CD1c-positive myeloid dendritic cell (primary cell): ENCODE measurements around the gene CDK19.
"Not testable (repeated sequence)": the region's sequence is repeated elsewhere in the genome, so short reads cannot be mapped to it uniquely, and the experiment has no call there.

Experiments used
- DNase-seq: peaks from one replicate; pipeline ENCODE4 v3.0.0-alpha.2; 2016; ENCODE audit errors: extremely low spot score

CDK19 gene

DNA sequence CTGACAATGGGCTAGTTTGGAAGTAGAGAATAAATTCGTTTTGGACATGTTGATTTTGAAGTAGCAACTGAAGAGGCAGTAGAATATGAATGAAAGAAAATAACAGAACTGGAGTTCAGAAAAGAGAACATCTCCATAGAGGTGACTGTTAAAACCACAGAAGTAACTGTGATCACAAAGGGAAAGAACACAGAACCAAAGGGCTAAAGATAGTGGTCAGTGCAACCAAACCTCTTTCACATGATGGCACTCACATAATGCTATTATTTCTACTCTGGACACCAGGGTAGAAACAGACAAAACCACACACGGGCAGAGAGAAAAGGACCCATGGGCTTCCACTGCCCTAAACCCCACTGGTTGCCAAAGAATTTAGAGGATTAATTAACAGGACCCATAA, 58.5 kb downstream of the CDK19 start:
- DNase-seq, result no peak

DNA sequence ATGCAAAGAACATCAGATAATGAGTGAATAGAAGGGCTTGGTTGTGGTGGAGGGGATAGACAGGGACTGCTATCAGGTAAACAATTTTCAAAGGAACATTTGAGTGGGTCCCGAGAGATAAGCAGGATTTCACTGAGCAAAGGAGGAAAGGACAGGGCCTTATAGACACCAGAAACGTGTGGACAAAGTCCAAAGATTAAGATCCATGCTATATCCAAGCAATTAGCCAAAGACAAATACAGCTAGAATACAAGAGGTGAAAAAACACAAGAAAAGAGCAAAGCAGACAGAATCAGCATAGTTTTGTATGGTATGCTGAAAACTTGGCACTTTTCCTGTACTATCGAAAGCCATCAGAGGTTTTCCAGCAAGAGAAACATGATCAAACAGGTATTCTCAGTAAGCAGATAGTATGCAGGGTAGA, 59.8 kb downstream of the CDK19 start:
- DNase-seq, result no peak

DNA sequence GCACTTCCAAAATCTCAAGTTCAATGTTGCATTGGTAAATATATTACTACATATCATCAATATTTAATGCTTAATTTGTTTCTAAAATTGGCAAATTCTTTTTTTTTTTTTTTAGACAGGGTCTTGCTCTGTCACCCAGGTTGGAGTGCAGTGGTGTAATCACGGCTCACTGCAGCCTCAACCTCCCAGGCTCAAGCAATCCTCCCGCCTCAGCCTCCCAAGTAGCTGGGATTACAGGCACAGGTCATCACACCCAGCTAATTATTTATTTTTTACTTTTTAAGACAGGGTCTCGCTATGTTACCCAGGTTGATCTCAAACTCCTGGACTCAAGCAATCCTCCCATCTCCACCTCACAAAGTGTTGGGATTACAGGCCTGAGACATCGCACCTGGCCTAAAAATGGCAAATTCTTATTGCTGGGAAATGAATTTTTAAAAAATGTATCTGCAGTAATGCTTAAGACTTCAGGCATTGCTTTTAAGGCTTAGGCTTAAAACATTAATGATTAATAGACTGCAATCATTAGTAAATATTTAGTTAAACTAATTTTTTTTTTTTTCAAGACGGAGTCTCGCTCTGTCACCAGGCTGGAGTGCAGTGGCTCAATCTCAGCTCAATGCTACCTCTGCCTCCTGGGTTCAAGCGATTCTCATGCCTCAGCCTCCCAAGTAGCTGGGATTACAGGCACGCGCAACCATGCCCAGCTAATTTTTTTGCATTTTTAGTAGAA, 61.2 kb downstream of the CDK19 start:
- DNase-seq, result not testable (repeated sequence)

GRCh38 chr6:110748453-110748852, 66.8 kb downstream of the CDK19 start:
- no peak for DNase-seq

DNA sequence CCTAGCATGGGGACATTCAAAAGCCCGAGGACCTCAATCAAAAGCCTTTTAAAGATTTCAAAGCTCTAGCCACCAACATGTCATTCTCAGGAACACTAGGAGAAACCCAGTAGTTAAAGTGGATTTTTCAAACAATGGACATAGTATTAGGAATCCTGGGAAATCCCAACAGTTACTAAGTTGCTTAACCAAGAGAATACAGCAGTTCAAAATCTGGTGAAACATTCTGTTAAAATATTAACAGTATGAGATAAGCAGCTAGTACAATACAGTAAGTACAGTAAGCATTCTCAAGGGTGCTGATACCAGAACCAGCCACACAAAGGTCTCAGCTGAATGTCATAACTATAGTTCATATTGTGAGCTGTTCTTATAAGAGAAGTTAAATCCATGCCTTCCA, 68.6 kb downstream of the CDK19 start:
- no peak for DNase-seq

DNA sequence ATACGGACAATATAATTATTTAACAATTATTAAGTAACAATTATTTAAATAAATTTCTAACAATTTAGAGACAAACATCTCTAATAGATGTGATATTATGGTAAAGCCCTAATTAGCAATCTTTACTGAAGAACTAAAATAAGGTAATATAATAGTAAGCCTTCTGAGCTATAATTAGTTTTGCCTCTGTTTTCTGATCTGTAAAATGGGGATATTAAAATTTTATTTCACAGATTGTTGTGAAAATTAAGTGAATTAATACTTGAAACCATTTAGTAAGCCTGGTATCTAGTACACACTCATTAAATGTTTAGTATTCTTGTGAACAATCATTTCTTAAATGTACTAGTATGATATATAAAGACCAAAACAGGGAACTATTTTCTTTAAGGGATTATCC, 70.3 kb downstream of the CDK19 start:
- no peak for DNase-seq

- DNase-seq, result not testable (repeated sequence)
Measured at GRCh38 chr6:110742552-110742951, 72.7 kb downstream of the CDK19 start.

DNA sequence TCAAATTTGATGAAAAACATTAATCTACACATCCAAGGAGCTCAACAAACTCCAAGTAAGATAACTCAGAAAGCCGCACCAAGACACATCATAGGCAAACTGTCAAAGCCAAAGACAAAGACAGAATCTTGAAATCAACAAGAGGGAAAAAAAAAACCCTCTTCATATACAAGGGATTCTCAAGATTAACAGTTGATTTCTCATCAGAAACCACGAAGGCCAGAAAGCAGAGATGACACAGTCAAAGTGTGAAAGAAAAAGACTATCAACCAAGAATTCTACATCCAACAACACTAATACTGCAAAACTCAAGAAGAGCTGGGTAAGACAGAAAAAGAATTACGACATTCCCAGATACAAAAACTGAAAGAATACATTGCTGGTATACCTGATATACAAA, 73.8 kb downstream of the CDK19 start:
- DNase-seq, result no peak

GRCh38 chr6:110738899-110739365, 76.3 kb downstream of the CDK19 start:
- peak; percentile 90 for DNase-seq

DNA sequence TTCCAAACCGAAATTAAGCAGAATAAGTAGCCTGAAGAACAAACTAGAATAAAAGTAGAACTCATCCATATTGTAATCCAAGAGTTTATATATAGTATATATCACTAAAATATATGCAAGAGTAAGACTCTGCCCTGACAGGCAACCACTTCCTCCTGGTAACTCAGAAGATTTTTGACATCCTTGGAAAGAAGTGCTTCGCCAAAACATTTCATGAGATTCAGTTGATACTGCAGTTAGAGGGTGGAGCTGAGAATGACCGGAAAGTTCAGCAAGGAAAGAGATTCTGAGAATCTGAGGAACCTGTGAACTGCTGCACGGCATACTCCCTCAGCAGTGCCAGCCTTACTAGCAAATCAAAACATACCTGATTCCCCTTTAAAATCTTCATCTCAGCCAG, 79.6 kb downstream of the CDK19 start:
- DNase-seq, result no peak

GRCh38 chr6:110731898-110732297, 83.4 kb downstream of the CDK19 start:
- no peak for DNase-seq

GRCh38 chr6:110731196-110731595, 84.1 kb downstream of the CDK19 start:
- DNase-seq, result no peak

DNA sequence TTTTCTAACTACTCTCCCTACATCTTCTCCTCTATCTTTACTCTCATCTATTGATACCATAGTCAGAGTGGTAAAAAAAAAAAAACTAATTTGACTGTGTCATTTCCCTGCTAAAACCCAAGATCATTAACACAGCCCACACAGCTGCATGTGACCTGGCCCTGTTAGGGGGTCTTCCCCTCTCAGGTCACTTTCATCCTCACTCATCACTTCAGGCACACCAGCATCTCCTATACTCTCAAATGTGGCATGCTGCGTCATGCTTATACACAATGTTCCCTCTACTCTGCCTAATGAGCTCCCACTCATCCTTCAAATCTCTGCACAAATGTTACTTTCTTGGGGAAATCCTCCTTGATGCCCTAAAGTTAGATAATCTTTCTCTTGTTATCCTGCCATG, 86.8 kb downstream of the CDK19 start:
- no peak for DNase-seq

GRCh38 chr6:110723017-110723416, 92.3 kb downstream of the CDK19 start:
- DNase-seq, result no peak

GRCh38 chr6:110720066-110720465, 95.2 kb downstream of the CDK19 start:
- no peak for DNase-seq

- not testable (repeated sequence) for DNase-seq
Measured at GRCh38 chr6:110719601-110720000, 95.7 kb downstream of the CDK19 start.

- DNase-seq, result no peak
Measured at GRCh38 chr6:110714143-110714542, 101.1 kb downstream of the CDK19 start.

DNA sequence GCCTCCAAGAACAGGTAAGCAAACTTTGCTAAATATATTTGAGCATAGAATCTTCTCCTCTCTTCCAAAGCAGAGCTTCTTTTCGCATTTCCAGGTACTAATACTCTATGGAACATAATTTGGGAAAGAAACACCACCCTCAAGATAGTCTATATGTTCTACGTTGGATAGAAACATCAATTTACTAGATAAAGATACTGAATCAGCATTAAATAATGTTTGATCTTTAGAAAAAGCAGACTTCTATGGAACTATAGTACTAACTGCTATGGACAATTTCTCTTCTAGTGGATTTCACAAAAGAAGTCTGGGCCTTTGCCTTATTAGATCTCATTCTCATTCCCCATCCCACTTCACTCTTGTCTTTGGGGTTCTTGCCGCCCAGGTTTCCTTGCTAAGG, 103.0 kb downstream of the CDK19 start:
- DNase-seq, result no peak

GRCh38 chr6:110710115-110710514, 105.2 kb downstream of the CDK19 start:
- no peak for DNase-seq

DNA sequence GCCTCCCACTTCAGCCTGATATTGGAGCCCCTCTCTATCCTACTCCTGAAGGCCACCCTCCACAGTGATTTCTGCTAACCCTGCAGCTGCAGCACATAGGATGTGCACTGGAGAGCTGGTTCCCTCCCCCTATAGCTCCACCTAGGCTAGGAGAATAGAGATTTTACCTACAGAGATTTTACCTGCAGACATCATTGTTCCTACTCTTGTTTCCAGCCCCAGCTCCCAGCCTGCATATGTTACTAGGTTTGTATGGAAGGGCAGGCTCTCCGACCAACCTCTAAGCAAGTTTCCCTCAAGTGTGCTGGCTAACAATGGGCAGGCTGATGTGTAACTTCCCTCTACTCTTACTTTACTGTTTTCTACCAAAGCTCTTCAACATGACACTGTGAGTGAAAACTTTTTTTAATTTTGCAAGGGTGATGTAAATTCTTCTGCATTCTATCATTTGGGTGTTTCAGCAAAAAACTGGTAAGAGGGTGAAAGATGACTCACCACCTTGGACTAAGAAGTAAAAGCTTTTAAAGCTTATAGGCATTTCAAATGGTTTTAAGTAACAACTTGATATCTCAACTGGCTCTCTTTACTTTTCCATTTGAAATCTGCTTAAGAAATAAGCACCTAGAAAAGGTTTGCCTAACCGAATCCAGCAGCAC, 106.8 kb downstream of the CDK19 start:
- no peak for DNase-seq

DNA sequence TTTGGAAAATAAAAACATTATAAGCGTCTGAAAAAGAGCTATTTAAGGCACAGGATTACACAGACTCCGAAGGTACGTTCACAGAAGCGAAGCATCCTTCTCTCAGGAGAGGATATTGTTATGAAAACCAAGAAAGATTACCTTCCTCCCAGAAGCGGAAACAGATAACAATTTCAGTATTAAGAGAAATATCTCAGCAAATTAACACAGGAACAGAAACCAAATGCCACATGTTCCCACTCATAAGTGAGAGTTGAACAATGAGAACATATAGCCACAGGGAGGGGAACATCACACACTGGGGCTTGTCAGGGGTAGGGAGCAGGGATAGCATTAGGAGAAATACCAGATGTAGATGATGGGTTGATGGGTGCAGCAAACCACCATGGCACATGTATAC, 109.7 kb downstream of the CDK19 start:
- peak; percentile 53 for DNase-seq

DNA sequence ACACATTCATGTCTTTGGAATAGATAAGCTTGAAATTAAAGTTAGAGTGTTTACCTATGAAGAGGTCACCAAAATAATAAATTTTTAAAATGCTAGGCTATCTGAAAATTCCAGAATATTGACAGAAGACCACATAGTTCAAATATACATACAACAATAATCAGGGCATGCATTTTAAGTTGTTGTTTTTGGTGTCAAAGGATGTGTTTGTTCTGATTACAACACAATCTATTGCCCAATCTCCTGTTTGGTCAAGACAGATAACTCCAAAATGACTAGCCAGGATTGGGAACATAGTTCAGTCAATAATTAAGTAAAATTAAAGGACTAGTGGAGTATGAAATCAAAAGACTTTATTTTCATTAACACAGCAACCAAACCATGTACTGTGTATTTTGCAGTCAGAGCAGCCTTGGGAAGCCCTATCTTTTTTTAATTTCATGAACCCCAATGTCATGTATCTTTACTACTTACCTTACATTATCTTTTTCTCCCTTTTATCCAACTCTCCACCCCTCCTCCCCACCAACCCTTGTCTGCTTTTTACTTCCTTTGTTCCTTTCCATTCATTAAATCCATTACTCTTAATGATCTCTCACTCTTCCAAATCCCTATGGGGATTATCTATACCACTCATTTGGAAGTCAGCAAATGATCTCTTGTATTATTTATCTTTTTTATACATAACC, 111.2 kb downstream of the CDK19 start:
- no peak for DNase-seq
